A549 (cell line): Measurements from ENCODE around the gene CCDC34. TPM values are rescaled to one million over a fixed set of nuclear protein-coding genes. Genes with fewer than 3 reads are reported as not detected.

ENCODE experiments used
- ATAC-seq, 2 experiments: fragments of 200-7000 bp in 1 of 2; fragments of >200 bp in 1 of 2; cut with Nextera tagmentation in 1 of 2; cut with Tn5 transposase in 1 of 2; 3 replicates each; pipeline versions ENCODE4 v1.8.0 to v1.9.1; 2018 to 2020; ENCODE audit warnings: mild to moderate bottlenecking in 1 of 2, moderate library complexity in 1 of 2
- CTCF ChIA-PET: fragments of 300-600 bp; sonication (Branson Sonifier 250); formaldehyde crosslinking; extraction: SDS; loops from one replicate; lab custom pipeline; 2021; ENCODE audit warnings: antibody characterized with exemption, inconsistent platforms; lab: Yijun Ruan, JAX
- POLR2A ChIA-PET: fragments of 350-600 bp; formaldehyde crosslinking; extraction: SDS; loops from one replicate; lab custom pipeline; 2021; ENCODE audit warnings: antibody characterized with exemption, inconsistent platforms; lab: Yijun Ruan, JAX
- DNase-seq, 2 experiments: peaks; one replicate each; pipeline versions ENCODE4 v3.0.0 to v3.0.0-alpha.2; 2011 to 2016; ENCODE audit warnings: low read depth in 1 of 2, low spot score in 1 of 2
- FAIRE-seq: peaks from 2 replicates; lab custom pipeline; 2011; peaks lifted over from hg19 to GRCh38; lab: Jason Lieb, UNC
- H3K27ac ChIP-seq, 2 experiments: fragments of >200 bp; sonication (Bioruptor Twin); formaldehyde crosslinking; 3 replicates each; pipeline ENCODE4 v1.5.1; 2016 to 2017
- H3K4me1 ChIP-seq: fragments of >200 bp; sonication (Bioruptor Twin); formaldehyde crosslinking; 3 replicates; pipeline ENCODE4 v1.6.1; 2016
- H3K4me2 ChIP-seq: fragments of >200 bp; sonication (Bioruptor Twin); formaldehyde crosslinking; 3 replicates; pipeline ENCODE4 v1.6.1; 2016
- H3K4me3 ChIP-seq: fragments of >200 bp; sonication (Bioruptor Twin); formaldehyde crosslinking; 3 replicates; pipeline ENCODE4 v1.5.1; 2016
- H3K9me3 ChIP-seq: fragments of >200 bp; sonication (Bioruptor Twin); formaldehyde crosslinking; 3 replicates; pipeline ENCODE4 v1.6.1; 2016
- CBX8 ChIP-seq: fragments of 200-600 bp; sonication (generic); IDR thresholded peaks from 2 replicates; pipeline ENCODE4 v1.6.1; 2016
- CEBPB ChIP-seq, 2 experiments: fragments of >200 bp in 1 of 2; sonication (Bioruptor Twin) in 1 of 2; formaldehyde crosslinking in 1 of 2; IDR thresholded peaks; 2 replicates each; pipeline ENCODE4 v1.6.1; 2012 to 2016
- CHD4 ChIP-seq: fragments of 200-600 bp; sonication (generic); IDR thresholded peaks from 2 replicates; pipeline ENCODE4 v1.6.1; 2016; ENCODE audit warnings: antibody characterized with exemption, mild to moderate bottlenecking, borderline replicate concordance
- EHF ChIP-seq: fragments of 250-450 bp; sonication (Bioruptor Pico); IDR thresholded peaks from 2 replicates; pipeline ENCODE4 v1.5.0; 2020; ENCODE audit warnings: mild to moderate bottlenecking
- EHMT2 ChIP-seq: fragments of 200-600 bp; sonication (generic); IDR thresholded peaks from 2 replicates; pipeline ENCODE4 v1.6.1; 2016; ENCODE audit warnings: antibody characterized with exemption, low read depth, mild to moderate bottlenecking, moderate library complexity
- ESRRA ChIP-seq: fragments of 150-350 bp; IDR thresholded peaks from 2 replicates; pipeline ENCODE4 v1.6.1; 2014; ENCODE audit warnings: mild to moderate bottlenecking, low read length, borderline replicate concordance
- FOSB ChIP-seq: fragments of 250-450 bp; sonication (Bioruptor Pico); IDR thresholded peaks from 2 replicates; pipeline ENCODE4 v1.5.0; 2020; ENCODE audit warnings: mild to moderate bottlenecking, moderate library complexity
- FOSL2 ChIP-seq, 2 experiments: fragments of 450-650 bp in 1 of 2; fragments of >200 bp in 1 of 2; sonication (Bioruptor Twin) in 1 of 2; formaldehyde crosslinking; IDR thresholded peaks; 2 replicates each; pipeline versions ENCODE4 v1.5.0 to v1.6.1; 2016 to 2020; ENCODE audit warnings: mild to moderate bottlenecking in 1 of 2, moderate library complexity in 1 of 2
- HEYL ChIP-seq: fragments of 250-450 bp; sonication (Bioruptor Pico); IDR thresholded peaks from 2 replicates; pipeline ENCODE4 v1.8.0; 2021; ENCODE audit warnings: mild to moderate bottlenecking, moderate library complexity
- KDM5A ChIP-seq: fragments of 200-600 bp; sonication (generic); IDR thresholded peaks from 2 replicates; pipeline ENCODE4 v1.6.1; 2016; ENCODE audit warnings: antibody characterized with exemption, mild to moderate bottlenecking
- MAFK ChIP-seq: fragments of 450-650 bp; IDR thresholded peaks from 2 replicates; pipeline ENCODE4 v1.6.1; 2014; ENCODE audit not compliant: partially characterized antibody
- MAZ ChIP-seq: fragments of 150-350 bp; IDR thresholded peaks from 2 replicates; pipeline ENCODE4 v1.6.1; 2014; ENCODE audit warnings: antibody characterized with exemption, low read depth, low read length, borderline replicate concordance
- NFE2L2 ChIP-seq: fragments of 150-350 bp; conservative IDR thresholded peaks from 2 replicates; pipeline ENCODE4 v1.6.1; 2014; ENCODE audit warnings: low read length
- PHF8 ChIP-seq: fragments of 200-600 bp; sonication (generic); IDR thresholded peaks from 2 replicates; pipeline ENCODE4 v1.6.1; 2016; ENCODE audit warnings: low read depth, mild to moderate bottlenecking, antibody characterized with exemption, moderate library complexity, borderline replicate concordance
- POLR2A ChIP-seq: IDR thresholded peaks from 2 replicates; pipeline ENCODE4 v1.6.1; 2012; ENCODE audit warnings: mild to moderate bottlenecking, low read length
- POLR2AphosphoS2 ChIP-seq: conservative IDR thresholded peaks from 2 replicates; pipeline ENCODE4 v1.6.1; 2012; ENCODE audit warnings: low read length, improper control_type of control experiment, inconsistent platforms
- RAD21 ChIP-seq, 2 experiments: fragments of >200 bp in 1 of 2; sonication (Bioruptor Twin) in 1 of 2; formaldehyde crosslinking in 1 of 2; IDR thresholded peaks in 1 of 2; conservative IDR thresholded peaks in 1 of 2; 2 replicates in 1 of 2; 3 replicates in 1 of 2; pipeline ENCODE4 v1.6.1; 2012 to 2018; ENCODE audit warnings: inconsistent platforms in 1 of 2
- RARB ChIP-seq: fragments of 250-450 bp; sonication (Bioruptor Pico); IDR thresholded peaks from 2 replicates; pipeline ENCODE4 v1.8.0; 2021; ENCODE audit warnings: mild to moderate bottlenecking, moderate library complexity
- RCOR1 ChIP-seq: fragments of 150-350 bp; IDR thresholded peaks from 2 replicates; pipeline ENCODE4 v1.6.1; 2014; ENCODE audit warnings: antibody characterized with exemption, low read length, low read depth
- SMC3 ChIP-seq: fragments of >200 bp; sonication (Bioruptor Twin); formaldehyde crosslinking; IDR thresholded peaks from 3 replicates; pipeline ENCODE4 v1.6.1; 2018; ENCODE audit warnings: inconsistent platforms
- SREBF2 ChIP-seq: fragments of 450-650 bp; IDR thresholded peaks from 2 replicates; pipeline ENCODE4 v1.6.1; 2014; ENCODE audit warnings: mild to moderate bottlenecking, moderate library complexity
- TFCP2L1 ChIP-seq: fragments of 250-450 bp; sonication (Bioruptor Pico); IDR thresholded peaks from 2 replicates; pipeline ENCODE4 v1.5.0; 2021; ENCODE audit warnings: mild to moderate bottlenecking
- TP53 ChIP-seq: fragments of 250-450 bp; sonication (Bioruptor Pico); IDR thresholded peaks from 2 replicates; pipeline ENCODE4 v1.5.0; 2021; ENCODE audit warnings: mild to moderate bottlenecking, moderate library complexity
- ZFP36 ChIP-seq: fragments of 450-650 bp; IDR thresholded peaks from 2 replicates; pipeline ENCODE4 v1.6.1; 2014; ENCODE audit warnings: borderline replicate concordance; ENCODE audit not compliant: partially characterized antibody
- ZNF302 ChIP-seq: fragments of 250-450 bp; sonication (Bioruptor Pico); IDR thresholded peaks from 2 replicates; pipeline ENCODE4 v1.9.0; 2021; ENCODE audit warnings: inconsistent platforms, mild to moderate bottlenecking, moderate library complexity
- WGBS: methylation state at CpG from one replicate; pipeline ENCODE4 v1.1.6; 2017; ENCODE audit errors: missing lambda C conversion rate; 5-methylcytosine and 5-hydroxymethylcytosine counted together
- polyA plus RNA-seq, 4 experiments: library from polyadenylated mRNA; depleted of rRNA in 3 of 4; stranded (reverse); fragments of >200 nt; fragmentation: RNase III in 1 of 4; extraction: RNeasy Plus Mini Kit Qiagen cat#74134 plus additional on column Dnase treatment in 1 of 4; gene quantifications; 2 replicates in 3 of 4; 3 replicates in 1 of 4; pipeline ENCODE4 v1.2.3, GENCODE V29; 2011 to 2017
- TF ChIP-seq, protein P1 (sequence below): IDR thresholded peaks from 2 replicates; pipeline ENCODE4 v1.6.1; 2012
- TF ChIP-seq, protein P2 (sequence below): fragments of 150-350 bp; IDR thresholded peaks from 2 replicates; pipeline ENCODE4 v1.6.1; 2014; ENCODE audit warnings: low read depth, mild to moderate bottlenecking, low read length
- TF ChIP-seq, protein P3 (sequence below): fragments of 450-650 bp; IDR thresholded peaks from 2 replicates; pipeline ENCODE4 v1.6.1; 2014; ENCODE audit warnings: antibody characterized with exemption
- TF ChIP-seq, protein P4 (sequence below): fragments of 250-450 bp; sonication (Bioruptor Pico); IDR thresholded peaks from 2 replicates; pipeline ENCODE4 v1.5.0; 2020; ENCODE audit warnings: low read depth, mild to moderate bottlenecking, moderate library complexity
- TF ChIP-seq, protein P5 (sequence below): fragments of >200 bp; sonication (Bioruptor Twin); formaldehyde crosslinking; IDR thresholded peaks from 3 replicates; pipeline ENCODE4 v1.5.1; 2016

The CCDC34 gene
- polyA plus RNA-seq, 2 of the 4 experiments (the other 2 are of a cell fraction) = 32.0 to 35.9 TPM

DNA sequence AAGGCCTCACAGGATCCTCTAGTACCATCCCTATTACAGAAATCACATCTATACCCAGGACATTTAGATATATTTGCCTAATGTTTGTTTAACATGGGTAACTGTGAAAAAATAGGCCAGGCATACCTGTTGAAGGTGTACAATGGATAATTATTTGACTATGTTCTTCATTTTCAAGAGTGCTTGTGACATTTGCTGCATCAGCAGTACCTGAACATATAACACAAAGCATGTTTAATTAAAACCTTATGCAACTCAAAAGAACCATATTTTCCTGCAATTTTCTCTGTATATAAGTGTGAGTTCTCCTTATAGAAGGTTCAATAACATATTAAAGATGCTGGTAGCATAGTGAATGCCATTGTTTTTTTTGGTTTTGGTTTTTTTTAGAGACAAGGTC, 8.5 kb upstream of the CCDC34 start:
- no peak; a peak in 1 of 6 replicates for ATAC-seq
- H3K4me2 ChIP-seq = no peak overlapping the region
- H3K4me3 ChIP-seq = no peak overlapping the region
- ChIA-PET CTCF (no interaction called here), POLR2A (no interaction called here)
- no peak for DNase-seq
- H3K9me3 ChIP-seq = no peaks in the 10 kb centered on the region
- FAIRE-seq = no peak
- H3K27ac ChIP-seq = no peak overlapping the region
- TF ChIP-seq EHMT2 (no peak), SMC3 (no peak), MAFK (peak; percentile 86)
- TF ChIP-seq, all 56 proteins: peak for 1
- H3K4me1 ChIP-seq = peaks cover 32% of the 10 kb centered on the region

DNA sequence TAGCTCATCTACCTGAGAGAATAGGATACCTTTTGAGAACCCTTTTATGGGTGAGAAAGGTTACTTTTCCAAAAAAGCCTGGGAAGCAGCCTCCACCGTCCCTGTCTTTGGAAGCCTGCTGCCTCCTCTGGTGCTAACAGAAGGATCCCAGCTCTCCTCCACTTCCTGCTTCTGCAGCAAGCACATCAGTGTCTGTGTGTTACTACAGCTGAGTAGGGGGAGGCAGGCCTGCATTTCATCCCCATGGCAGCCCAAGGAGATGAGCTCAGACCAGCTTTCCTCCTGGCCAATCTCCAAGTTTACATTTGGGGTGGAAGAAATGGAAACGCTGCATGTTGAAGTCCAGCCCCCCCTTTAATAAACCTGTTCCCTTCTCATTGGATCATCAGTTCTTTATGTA, 7.4 kb upstream of the CCDC34 start:
- POLR2A ChIA-PET = no interaction called here
- no peak for FAIRE-seq
- TF ChIP-seq POLR2A (no peak), RAD21 (conservative IDR thresholded peaks at IDR 0.05 in 1 of 2, IDR thresholded peaks at IDR 0.05 in 1 of 2) (no peak), RARB (CRISPR knock-in tag) (no peak), ZNF302 (CRISPR knock-in tag) (no peak), PHF8 (no peak), POLR2AphosphoS2 (no peak), FOSB (CRISPR knock-in tag) (no peak), ZFP36 (no peak), TFCP2L1 (CRISPR knock-in tag) (no peak), EHF (CRISPR knock-in tag) (no peak), FOSL2 (IDR thresholded peaks at IDR 0.05) (no peak), FOSL2 (CRISPR knock-in tag; IDR thresholded peaks at IDR 0.05) (no peak), SMC3 (no peak), MAZ (no peak)
- TF ChIP-seq, protein P1, sequence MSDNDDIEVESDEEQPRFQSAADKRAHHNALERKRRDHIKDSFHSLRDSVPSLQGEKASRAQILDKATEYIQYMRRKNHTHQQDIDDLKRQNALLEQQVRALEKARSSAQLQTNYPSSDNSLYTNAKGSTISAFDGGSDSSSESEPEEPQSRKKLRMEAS = no peak
- TF ChIP-seq, protein P2, sequence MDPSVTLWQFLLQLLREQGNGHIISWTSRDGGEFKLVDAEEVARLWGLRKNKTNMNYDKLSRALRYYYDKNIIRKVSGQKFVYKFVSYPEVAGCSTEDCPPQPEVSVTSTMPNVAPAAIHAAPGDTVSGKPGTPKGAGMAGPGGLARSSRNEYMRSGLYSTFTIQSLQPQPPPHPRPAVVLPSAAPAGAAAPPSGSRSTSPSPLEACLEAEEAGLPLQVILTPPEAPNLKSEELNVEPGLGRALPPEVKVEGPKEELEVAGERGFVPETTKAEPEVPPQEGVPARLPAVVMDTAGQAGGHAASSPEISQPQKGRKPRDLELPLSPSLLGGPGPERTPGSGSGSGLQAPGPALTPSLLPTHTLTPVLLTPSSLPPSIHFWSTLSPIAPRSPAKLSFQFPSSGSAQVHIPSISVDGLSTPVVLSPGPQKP = no peak
- TF ChIP-seq, protein P3, sequence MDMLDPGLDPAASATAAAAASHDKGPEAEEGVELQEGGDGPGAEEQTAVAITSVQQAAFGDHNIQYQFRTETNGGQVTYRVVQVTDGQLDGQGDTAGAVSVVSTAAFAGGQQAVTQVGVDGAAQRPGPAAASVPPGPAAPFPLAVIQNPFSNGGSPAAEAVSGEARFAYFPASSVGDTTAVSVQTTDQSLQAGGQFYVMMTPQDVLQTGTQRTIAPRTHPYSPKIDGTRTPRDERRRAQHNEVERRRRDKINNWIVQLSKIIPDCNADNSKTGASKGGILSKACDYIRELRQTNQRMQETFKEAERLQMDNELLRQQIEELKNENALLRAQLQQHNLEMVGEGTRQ = no peak

DNA sequence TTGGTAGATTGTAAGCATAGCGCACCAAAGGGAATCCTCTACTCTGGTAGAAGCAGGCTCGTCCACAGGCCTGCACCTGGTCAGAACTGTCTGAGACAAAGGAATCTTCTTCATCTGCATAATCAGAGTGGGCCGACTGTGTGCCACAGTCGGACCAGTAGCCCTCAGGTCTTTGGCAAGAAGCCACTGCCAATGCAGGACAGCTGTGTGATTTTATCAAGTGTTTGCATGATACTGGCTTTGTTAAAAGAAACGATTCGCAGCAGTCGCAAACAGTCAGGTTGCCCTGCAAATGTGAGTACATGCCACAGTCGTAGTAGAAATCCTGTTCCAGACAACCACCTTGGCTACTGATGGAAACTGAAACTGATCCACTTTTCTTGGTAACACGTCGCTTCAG, 4.9 kb upstream of the CCDC34 start:
- 90% methylated on average over 10 of the region's 10 CpGs for WGBS
- CTCF ChIA-PET = interaction anchor here (1.7 kb wide), 1 partner anchor 184 kb away, joined by 6 read pairs; no protein-coding TSS in a partner anchor
- POLR2A ChIA-PET = no interaction called here
- TF ChIP-seq NFE2L2 (no peak), CHD4 (no peak), CEBPB (IDR thresholded peaks at IDR 0.05) (no peak), RCOR1 (no peak), CBX8 (no peak), TP53 (no peak), ESRRA (no peak), POLR2A (no peak), SREBF2 (no peak), PHF8 (no peak), KDM5A (no peak), HEYL (CRISPR knock-in tag) (no peak)
- TF ChIP-seq, protein P2 = no peak
- TF ChIP-seq, protein P4, sequence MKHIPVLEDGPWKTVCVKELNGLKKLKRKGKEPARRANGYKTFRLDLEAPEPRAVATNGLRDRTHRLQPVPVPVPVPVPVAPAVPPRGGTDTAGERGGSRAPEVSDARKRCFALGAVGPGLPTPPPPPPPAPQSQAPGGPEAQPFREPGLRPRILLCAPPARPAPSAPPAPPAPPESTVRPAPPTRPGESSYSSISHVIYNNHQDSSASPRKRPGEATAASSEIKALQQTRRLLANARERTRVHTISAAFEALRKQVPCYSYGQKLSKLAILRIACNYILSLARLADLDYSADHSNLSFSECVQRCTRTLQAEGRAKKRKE (CRISPR knock-in tag) = no peak
- TF ChIP-seq, protein P5, sequence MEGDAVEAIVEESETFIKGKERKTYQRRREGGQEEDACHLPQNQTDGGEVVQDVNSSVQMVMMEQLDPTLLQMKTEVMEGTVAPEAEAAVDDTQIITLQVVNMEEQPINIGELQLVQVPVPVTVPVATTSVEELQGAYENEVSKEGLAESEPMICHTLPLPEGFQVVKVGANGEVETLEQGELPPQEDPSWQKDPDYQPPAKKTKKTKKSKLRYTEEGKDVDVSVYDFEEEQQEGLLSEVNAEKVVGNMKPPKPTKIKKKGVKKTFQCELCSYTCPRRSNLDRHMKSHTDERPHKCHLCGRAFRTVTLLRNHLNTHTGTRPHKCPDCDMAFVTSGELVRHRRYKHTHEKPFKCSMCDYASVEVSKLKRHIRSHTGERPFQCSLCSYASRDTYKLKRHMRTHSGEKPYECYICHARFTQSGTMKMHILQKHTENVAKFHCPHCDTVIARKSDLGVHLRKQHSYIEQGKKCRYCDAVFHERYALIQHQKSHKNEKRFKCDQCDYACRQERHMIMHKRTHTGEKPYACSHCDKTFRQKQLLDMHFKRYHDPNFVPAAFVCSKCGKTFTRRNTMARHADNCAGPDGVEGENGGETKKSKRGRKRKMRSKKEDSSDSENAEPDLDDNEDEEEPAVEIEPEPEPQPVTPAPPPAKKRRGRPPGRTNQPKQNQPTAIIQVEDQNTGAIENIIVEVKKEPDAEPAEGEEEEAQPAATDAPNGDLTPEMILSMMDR = no peak

More for the DNA sequence above, 7.4 kb upstream of the CCDC34 start:
- Histone ChIP-seq H3K4me2 (no peak overlapping the region), H3K9me3 (no peaks in the 10 kb centered on the region), H3K4me3 (no peak overlapping the region), H3K4me1 (peaks cover 29% of the 10 kb centered on the region), H3K27ac (0 out of 6 replicates have a peak overlapping the region, but pooled peaks of 1 of the 2 experiments have one; percentile 20)
- DNase-seq (no peak), ATAC-seq (peak in 1 of 2 experiments; percentile 62; a peak in 3 of 6 replicates)
- 67% methylated on average over 2 of the region's 2 CpGs for WGBS
- CTCF ChIA-PET = interaction anchor here (0.6 to 1.5 kb wide), 6 partner anchors 20 to 168 kb away, joined by 3 to 5 read pairs (median 4); no protein-coding TSS in a partner anchor

More for the DNA sequence above, 4.9 kb upstream of the CCDC34 start:
- ATAC-seq = no peak
- H3K9me3 ChIP-seq = no peaks in the 10 kb centered on the region
- FAIRE-seq = no peak
- no peak for DNase-seq
- H3K4me2 ChIP-seq = no peak overlapping the region
- peaks cover 27% of the 10 kb centered on the region for H3K4me1 ChIP-seq
- H3K27ac ChIP-seq = no peak overlapping the region
- H3K4me3 ChIP-seq = no peak overlapping the region
